ENCODE measurements around the gene HINT3. TPM values are rescaled to one million over a fixed set of nuclear protein-coding genes. Genes with fewer than 3 reads are reported as not detected.

The HINT3 gene
- total RNA-seq, 1 donor from 2014 or later = 17.4 TPM

DNA sequence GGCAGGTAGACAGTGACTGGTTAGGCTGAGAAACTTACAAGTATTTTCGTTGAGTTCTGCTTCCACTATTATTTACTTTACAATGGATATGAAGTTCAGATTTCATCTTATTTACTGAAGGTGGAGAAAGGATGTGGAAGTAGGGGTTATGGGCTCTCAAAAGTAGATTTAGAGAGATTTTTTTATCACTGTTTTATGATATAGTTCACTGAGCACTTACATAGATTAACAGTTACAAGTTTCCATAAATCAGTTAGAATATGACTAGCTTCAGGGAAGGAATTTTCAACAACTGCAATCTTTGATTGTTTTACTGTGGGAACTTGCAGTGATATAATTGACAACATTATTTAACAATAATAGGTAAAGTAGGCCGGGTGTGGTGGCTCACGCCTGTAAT, 22.5 kb downstream of the HINT3 start:
- TF ChIP-seq, protein P1, sequence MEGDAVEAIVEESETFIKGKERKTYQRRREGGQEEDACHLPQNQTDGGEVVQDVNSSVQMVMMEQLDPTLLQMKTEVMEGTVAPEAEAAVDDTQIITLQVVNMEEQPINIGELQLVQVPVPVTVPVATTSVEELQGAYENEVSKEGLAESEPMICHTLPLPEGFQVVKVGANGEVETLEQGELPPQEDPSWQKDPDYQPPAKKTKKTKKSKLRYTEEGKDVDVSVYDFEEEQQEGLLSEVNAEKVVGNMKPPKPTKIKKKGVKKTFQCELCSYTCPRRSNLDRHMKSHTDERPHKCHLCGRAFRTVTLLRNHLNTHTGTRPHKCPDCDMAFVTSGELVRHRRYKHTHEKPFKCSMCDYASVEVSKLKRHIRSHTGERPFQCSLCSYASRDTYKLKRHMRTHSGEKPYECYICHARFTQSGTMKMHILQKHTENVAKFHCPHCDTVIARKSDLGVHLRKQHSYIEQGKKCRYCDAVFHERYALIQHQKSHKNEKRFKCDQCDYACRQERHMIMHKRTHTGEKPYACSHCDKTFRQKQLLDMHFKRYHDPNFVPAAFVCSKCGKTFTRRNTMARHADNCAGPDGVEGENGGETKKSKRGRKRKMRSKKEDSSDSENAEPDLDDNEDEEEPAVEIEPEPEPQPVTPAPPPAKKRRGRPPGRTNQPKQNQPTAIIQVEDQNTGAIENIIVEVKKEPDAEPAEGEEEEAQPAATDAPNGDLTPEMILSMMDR (conservative IDR thresholded peaks at IDR 0.05) = no peak
- Mint-ChIP-seq H3K9me3 (no peaks in the 10 kb centered on the region), H3K27ac (ENCODE audit: unreplicated experiment) (no peak overlapping the region), H3K4me1 (peaks cover 3% of the 10 kb centered on the region), H3K36me3 (ENCODE audit: low read depth) (no peaks in the 10 kb centered on the region), H3K27me3 (ENCODE audit: low read depth) (no peaks in the 10 kb centered on the region), H3K4me3 (no peak overlapping the region)
- no peak for DNase-seq (ENCODE audit: low read depth, low spot score)

DNA sequence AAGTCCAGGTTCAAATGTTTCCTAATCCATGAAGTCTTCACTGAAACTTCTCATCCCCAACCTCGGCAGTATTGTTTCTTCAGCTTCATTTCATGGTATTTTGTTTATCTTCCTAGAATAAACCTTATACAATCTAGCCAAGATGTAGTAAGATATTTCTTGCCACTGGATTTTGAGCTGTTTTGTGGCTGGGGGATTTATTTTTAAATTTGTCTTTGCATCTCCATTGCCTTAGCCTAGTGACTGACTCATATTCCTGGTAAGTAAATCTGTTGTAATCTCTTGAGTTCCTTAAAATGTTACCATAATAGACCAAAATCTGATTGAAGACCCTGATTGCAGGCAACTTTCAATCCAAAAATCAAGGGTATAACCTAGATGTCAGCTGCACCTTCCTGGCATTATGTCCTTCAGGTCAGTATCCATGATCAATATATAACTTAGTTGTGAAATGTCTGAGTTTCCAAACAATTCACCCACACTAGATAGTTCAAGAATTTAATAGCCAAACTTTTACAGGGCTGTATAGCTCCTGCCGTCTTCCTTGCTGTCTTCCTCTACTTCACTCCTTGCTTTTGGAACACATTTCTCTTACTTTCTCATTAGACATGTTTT, 25.1 kb downstream of the HINT3 start:
- Mint-ChIP-seq H3K4me3 (no peak overlapping the region), H3K27ac (ENCODE audit: unreplicated experiment) (no peak overlapping the region), H3K27me3 (ENCODE audit: low read depth) (no peaks in the 10 kb centered on the region), H3K4me1 (no peaks in the 10 kb centered on the region), H3K9me3 (no peaks in the 10 kb centered on the region), H3K36me3 (ENCODE audit: low read depth) (no peaks in the 10 kb centered on the region)
- DNase-seq (ENCODE audit: low read depth, low spot score) = no peak
- TF ChIP-seq, protein P1 (conservative IDR thresholded peaks at IDR 0.05) = no peak

GRCh38 chr6:125983246-125983945, 26.8 kb downstream of the HINT3 start:
- no peaks in the 10 kb centered on the region for H3K9me3 Mint-ChIP-seq
- no peaks in the 10 kb centered on the region for H3K36me3 Mint-ChIP-seq (ENCODE audit: low read depth)
- H3K4me1 Mint-ChIP-seq = no peaks in the 10 kb centered on the region
- DNase-seq (ENCODE audit: low read depth, low spot score) = no peak
- H3K27me3 Mint-ChIP-seq (ENCODE audit: low read depth) = no peaks in the 10 kb centered on the region
- no peak overlapping the region for H3K27ac Mint-ChIP-seq (ENCODE audit: unreplicated experiment)
- H3K4me3 Mint-ChIP-seq = no peak overlapping the region
- TF ChIP-seq, protein P1 (conservative IDR thresholded peaks at IDR 0.05) = no peak

DNA sequence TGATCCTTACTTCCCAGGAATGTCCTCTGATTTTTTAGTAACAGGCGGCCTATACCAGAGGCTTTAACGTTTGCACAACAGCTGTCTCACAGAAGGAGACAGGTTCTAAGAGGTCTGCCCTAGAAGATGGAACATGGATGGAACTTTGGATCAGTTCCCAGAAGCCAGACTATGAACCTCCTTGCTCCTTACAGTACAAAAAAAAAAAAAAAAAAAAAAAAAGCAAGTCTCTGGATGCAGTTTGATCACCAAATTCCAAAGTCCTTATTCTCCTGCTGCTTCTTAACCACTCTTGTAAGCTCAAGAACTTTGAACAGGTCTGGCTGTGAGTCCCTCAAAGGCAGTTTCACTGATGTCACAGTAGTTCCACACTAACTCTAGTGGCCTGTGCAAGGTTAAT, 27.7 kb downstream of the HINT3 start:
- DNase-seq (ENCODE audit: low read depth, low spot score) = no peak
- no peaks in the 10 kb centered on the region for H3K27me3 Mint-ChIP-seq (ENCODE audit: low read depth)
- no peaks in the 10 kb centered on the region for H3K4me1 Mint-ChIP-seq
- peak overlapping the region; percentile 11 for H3K4me3 Mint-ChIP-seq
- H3K36me3 Mint-ChIP-seq (ENCODE audit: low read depth) = no peaks in the 10 kb centered on the region
- TF ChIP-seq, protein P1 (conservative IDR thresholded peaks at IDR 0.05) = no peak
- no peak overlapping the region for H3K27ac Mint-ChIP-seq (ENCODE audit: unreplicated experiment)
- no peaks in the 10 kb centered on the region for H3K9me3 Mint-ChIP-seq

GRCh38 chr6:125985522-125985921, 29.0 kb downstream of the HINT3 start:
- no peak overlapping the region for H3K27ac Mint-ChIP-seq (ENCODE audit: unreplicated experiment)
- H3K4me1 Mint-ChIP-seq = no peaks in the 10 kb centered on the region
- TF ChIP-seq, protein P1 (conservative IDR thresholded peaks at IDR 0.05) = no peak
- H3K27me3 Mint-ChIP-seq (ENCODE audit: low read depth) = no peaks in the 10 kb centered on the region
- no peaks in the 10 kb centered on the region for H3K9me3 Mint-ChIP-seq
- DNase-seq (ENCODE audit: low read depth, low spot score) = no peak
- peak overlapping the region; percentile 50 for H3K4me3 Mint-ChIP-seq
- no peaks in the 10 kb centered on the region for H3K36me3 Mint-ChIP-seq (ENCODE audit: low read depth)
